ENCODE measurements around the gene FPR3.

FPR3 gene

GRCh38 chr19:51807925-51808324 lies 13.0 kb downstream of the FPR3 start:
- DNase-seq (ENCODE audit: low read depth) = no peak

- DNase-seq (ENCODE audit: low read depth) = no peak
These were observed 13.5 kb downstream of the FPR3 start for GRCh38 chr19:51808333-51808986.

GRCh38 chr19:51809787-51810186 lies 14.8 kb downstream of the FPR3 start:
- DNase-seq (ENCODE audit: low read depth) = no peak

- DNase-seq (ENCODE audit: low read depth) = no peak
These were observed 15.3 kb downstream of the FPR3 start for GRCh38 chr19:51810223-51810622.

GRCh38 chr19:51811344-51811743 lies 16.4 kb downstream of the FPR3 start:
- DNase-seq (ENCODE audit: low read depth) = no peak

GRCh38 chr19:51815043-51815442 lies 20.1 kb downstream of the FPR3 start:
- no peak for DNase-seq (ENCODE audit: low read depth)

GRCh38 chr19:51816711-51817110 lies 21.8 kb downstream of the FPR3 start:
- no peak for DNase-seq (ENCODE audit: low read depth)

- DNase-seq (ENCODE audit: low read depth) = no peak
These were observed 25.1 kb downstream of the FPR3 start for GRCh38 chr19:51820011-51820410.

- DNase-seq (ENCODE audit: low read depth) = no peak
These were observed 26.0 kb downstream of the FPR3 start for GRCh38 chr19:51820831-51821446.

- DNase-seq (ENCODE audit: low read depth) = no peak
These were observed 26.5 kb downstream of the FPR3 start for GRCh38 chr19:51821456-51821855.

GRCh38 chr19:51821921-51822320 lies 27.0 kb downstream of the FPR3 start:
- DNase-seq (ENCODE audit: low read depth) = no peak

GRCh38 chr19:51822325-51822724 lies 27.4 kb downstream of the FPR3 start:
- no peak for DNase-seq (ENCODE audit: low read depth)

GRCh38 chr19:51822946-51823345 lies 28.0 kb downstream of the FPR3 start:
- no peak for DNase-seq (ENCODE audit: low read depth)

- DNase-seq (ENCODE audit: low read depth) = no peak
These were observed 29.5 kb downstream of the FPR3 start for GRCh38 chr19:51824281-51825005.

- DNase-seq (ENCODE audit: low read depth) = no peak
These were observed 35.3 kb downstream of the FPR3 start for GRCh38 chr19:51830274-51830673.

- no peak for DNase-seq (ENCODE audit: low read depth)
These were observed 42.2 kb downstream of the FPR3 start for GRCh38 chr19:51837145-51837544.

- DNase-seq (ENCODE audit: low read depth) = no peak
These were observed 67.1 kb downstream of the FPR3 start for GRCh38 chr19:51861870-51862622.

GRCh38 chr19:51873097-51873496 lies 78.1 kb downstream of the FPR3 start:
- no peak for DNase-seq (ENCODE audit: low read depth)
